Measurements from ENCODE around the gene NAALADL1.

The NAALADL1 gene

GRCh38 chr11:65036931-65037330 is 21.4 kb downstream of the NAALADL1 start:
- H3K27me3 ChIP-seq (ENCODE audit: control insufficient read depth, insufficient read depth, low read length) = no peaks in the 10 kb centered on the region
- no peak overlapping the region for H3K4me2 ChIP-seq (ENCODE audit: low read length)
- no peak overlapping the region for H2AFZ ChIP-seq
- no peak overlapping the region for H3K4me3 ChIP-seq (ENCODE audit: low read depth, low read length)
- H3K27ac ChIP-seq = no peak overlapping the region
- no peaks in the 10 kb centered on the region for H3K36me3 ChIP-seq (ENCODE audit: control insufficient read depth, insufficient read depth, low read length)
- H3K9ac ChIP-seq = no peak overlapping the region
- H3K4me1 ChIP-seq = no peaks in the 10 kb centered on the region
- H3K79me2 ChIP-seq = no peaks in the 10 kb centered on the region
- TF ChIP-seq, protein P1, sequence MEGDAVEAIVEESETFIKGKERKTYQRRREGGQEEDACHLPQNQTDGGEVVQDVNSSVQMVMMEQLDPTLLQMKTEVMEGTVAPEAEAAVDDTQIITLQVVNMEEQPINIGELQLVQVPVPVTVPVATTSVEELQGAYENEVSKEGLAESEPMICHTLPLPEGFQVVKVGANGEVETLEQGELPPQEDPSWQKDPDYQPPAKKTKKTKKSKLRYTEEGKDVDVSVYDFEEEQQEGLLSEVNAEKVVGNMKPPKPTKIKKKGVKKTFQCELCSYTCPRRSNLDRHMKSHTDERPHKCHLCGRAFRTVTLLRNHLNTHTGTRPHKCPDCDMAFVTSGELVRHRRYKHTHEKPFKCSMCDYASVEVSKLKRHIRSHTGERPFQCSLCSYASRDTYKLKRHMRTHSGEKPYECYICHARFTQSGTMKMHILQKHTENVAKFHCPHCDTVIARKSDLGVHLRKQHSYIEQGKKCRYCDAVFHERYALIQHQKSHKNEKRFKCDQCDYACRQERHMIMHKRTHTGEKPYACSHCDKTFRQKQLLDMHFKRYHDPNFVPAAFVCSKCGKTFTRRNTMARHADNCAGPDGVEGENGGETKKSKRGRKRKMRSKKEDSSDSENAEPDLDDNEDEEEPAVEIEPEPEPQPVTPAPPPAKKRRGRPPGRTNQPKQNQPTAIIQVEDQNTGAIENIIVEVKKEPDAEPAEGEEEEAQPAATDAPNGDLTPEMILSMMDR (IDR thresholded peaks at IDR 0.05) = no peak
- H3K9me3 ChIP-seq (ENCODE audit: control insufficient read depth, low read length) = no peaks in the 10 kb centered on the region

DNA sequence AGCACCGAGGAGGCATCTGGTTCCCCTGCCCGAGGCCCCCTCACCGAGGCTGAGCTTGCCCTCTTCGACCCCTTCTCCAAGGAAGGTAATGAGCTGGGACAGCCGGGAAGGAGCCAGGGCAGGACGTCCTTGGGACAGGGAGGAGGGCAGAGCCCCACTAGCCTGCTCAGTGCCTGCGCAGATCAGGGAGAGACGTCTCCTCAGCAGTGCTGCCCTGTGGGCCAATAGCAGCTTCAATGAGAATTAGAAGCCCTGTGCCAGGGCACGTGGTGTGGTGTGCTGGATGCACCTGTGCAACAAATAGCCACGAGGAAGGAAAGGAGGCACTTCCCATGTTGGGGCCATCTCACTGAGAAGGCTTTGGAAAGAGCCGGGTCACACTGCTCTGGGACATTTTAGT is 22.8 kb downstream of the NAALADL1 start:
- Histone ChIP-seq H3K27ac (no peak overlapping the region), H3K36me3 (ENCODE audit: control insufficient read depth, insufficient read depth, low read length) (no peaks in the 10 kb centered on the region), H3K4me2 (ENCODE audit: low read length) (no peak overlapping the region), H3K9ac (no peak overlapping the region), H3K79me2 (no peaks in the 10 kb centered on the region), H3K4me1 (no peaks in the 10 kb centered on the region), H3K4me3 (ENCODE audit: low read depth, low read length) (no peak overlapping the region), H3K27me3 (ENCODE audit: control insufficient read depth, insufficient read depth, low read length) (no peaks in the 10 kb centered on the region), H3K9me3 (ENCODE audit: control insufficient read depth, low read length) (no peaks in the 10 kb centered on the region), H2AFZ (no peak overlapping the region)
- TF ChIP-seq, protein P1 (IDR thresholded peaks at IDR 0.05) = no peak

- Histone ChIP-seq H3K27ac (no peak overlapping the region), H3K9me3 (ENCODE audit: control insufficient read depth, low read length) (no peaks in the 10 kb centered on the region), H3K4me2 (ENCODE audit: low read length) (no peak overlapping the region), H3K27me3 (ENCODE audit: control insufficient read depth, insufficient read depth, low read length) (no peaks in the 10 kb centered on the region), H3K4me3 (ENCODE audit: low read depth, low read length) (no peak overlapping the region), H3K36me3 (ENCODE audit: control insufficient read depth, insufficient read depth, low read length) (no peaks in the 10 kb centered on the region), H2AFZ (no peak overlapping the region), H3K79me2 (no peaks in the 10 kb centered on the region), H3K4me1 (no peaks in the 10 kb centered on the region), H3K9ac (no peak overlapping the region)
- TF ChIP-seq, protein P1 (IDR thresholded peaks at IDR 0.05) = no peak
Measured at GRCh38 chr11:65034423-65034822, 23.9 kb downstream of the NAALADL1 start.

GRCh38 chr11:65032216-65032615 is 26.1 kb downstream of the NAALADL1 start:
- no peak overlapping the region for H2AFZ ChIP-seq
- H3K4me2 ChIP-seq (ENCODE audit: low read length) = no peak overlapping the region
- no peaks in the 10 kb centered on the region for H3K9me3 ChIP-seq (ENCODE audit: control insufficient read depth, low read length)
- H3K4me3 ChIP-seq (ENCODE audit: low read depth, low read length) = no peak overlapping the region
- H3K27ac ChIP-seq = no peak overlapping the region
- H3K4me1 ChIP-seq = peaks cover 4% of the 10 kb centered on the region
- H3K9ac ChIP-seq = no peak overlapping the region
- H3K27me3 ChIP-seq (ENCODE audit: control insufficient read depth, insufficient read depth, low read length) = no peaks in the 10 kb centered on the region
- no peaks in the 10 kb centered on the region for H3K79me2 ChIP-seq
- TF ChIP-seq, protein P1 (IDR thresholded peaks at IDR 0.05) = no peak
- no peaks in the 10 kb centered on the region for H3K36me3 ChIP-seq (ENCODE audit: control insufficient read depth, insufficient read depth, low read length)

DNA sequence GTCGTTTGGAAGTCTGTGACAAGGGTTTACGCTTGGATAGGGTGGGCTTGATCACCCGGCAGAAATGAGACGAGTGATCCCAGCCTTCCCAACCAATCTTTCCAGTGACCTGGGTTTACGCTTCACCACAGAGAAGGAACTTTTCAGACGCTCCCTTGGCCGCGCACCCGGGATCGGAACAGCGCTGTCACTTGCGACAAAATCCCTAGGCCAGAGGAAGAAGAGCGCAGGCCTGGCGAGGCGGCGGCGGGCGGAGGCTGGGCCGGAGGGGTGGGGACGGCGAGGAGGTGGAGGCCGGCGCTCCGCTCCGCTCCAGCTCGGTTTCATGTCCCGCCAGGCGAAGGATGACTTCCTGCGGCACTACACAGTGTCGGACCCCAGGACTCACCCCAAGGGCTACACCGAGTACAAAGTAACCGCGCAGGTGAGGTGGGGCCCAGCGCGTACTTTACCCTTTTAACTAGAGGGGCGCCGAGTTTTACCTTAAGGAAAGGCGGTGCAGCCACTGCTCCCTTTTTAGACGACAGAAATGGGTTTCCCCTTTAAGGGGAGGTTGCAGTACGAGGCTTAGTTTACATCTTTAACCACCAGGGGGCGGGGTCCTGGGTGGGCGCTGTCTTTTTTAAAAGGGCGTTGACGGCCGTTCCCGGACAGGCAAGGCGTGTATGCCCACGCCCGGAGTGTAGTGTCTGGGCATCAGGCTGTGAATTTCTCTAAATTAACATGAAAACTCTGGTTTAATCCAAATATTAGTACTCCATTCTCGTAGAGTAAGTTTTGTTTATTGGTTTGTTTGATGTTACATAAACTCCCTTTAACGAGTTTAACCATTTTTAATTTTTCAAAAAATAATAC is 30.9 kb downstream of the NAALADL1 start, which contains the start of gene SNX15:
Gene SNX15 (plus strand): TSS at position 227 of the 855 bp plus-strand sequence. CDS start 99 bp downstream, at position 326.
- H3K27ac ChIP-seq = peak within 1 kb of the TSS; percentile 77
- H3K4me3 ChIP-seq (ENCODE audit: low read depth, low read length) = peak within 1 kb of the TSS; percentile 81
- peaks cover 4% of the 10 kb centered on the region for H3K4me1 ChIP-seq
- no peaks in the 10 kb centered on the region for H3K9me3 ChIP-seq (ENCODE audit: control insufficient read depth, low read length)
- peak within 1 kb of the TSS; percentile 80 for H2AFZ ChIP-seq
- H3K4me2 ChIP-seq (ENCODE audit: low read length) = peak within 1 kb of the TSS; percentile 81
- no peaks in the 10 kb centered on the region for H3K27me3 ChIP-seq (ENCODE audit: control insufficient read depth, insufficient read depth, low read length)
- H3K79me2 ChIP-seq = no peaks in the 10 kb centered on the region
- no peaks in the 10 kb centered on the region for H3K36me3 ChIP-seq (ENCODE audit: control insufficient read depth, insufficient read depth, low read length)
- no peak within 1 kb of the TSS for H3K9ac ChIP-seq
- TF ChIP-seq, protein P1 (IDR thresholded peaks at IDR 0.05) = peak; percentile 65
